Loucy (cell line): ENCODE data around the gene NOL6.

Source experiments
- H2AFZ ChIP-seq: fragments of 200-600 bp; sonication (generic); 2 replicates; pipeline ENCODE4 v1.6.0; 2016; ENCODE audit warnings: antibody characterized with exemption, mild to moderate bottlenecking, low read length, moderate library complexity
- H3F3A ChIP-seq: fragments of 200-600 bp; 2 replicates; pipeline ENCODE4 v1.6.0; 2016; ENCODE audit warnings: antibody characterized with exemption, low read depth, mild to moderate bottlenecking
- H3K27me3 ChIP-seq: fragments of 200-600 bp; sonication (generic); 2 replicates; pipeline ENCODE4 v1.6.1; 2014; ENCODE audit warnings: low read length, mild to moderate bottlenecking; ENCODE audit not compliant: insufficient read depth, poor library complexity, severe bottlenecking
- H3K36me3 ChIP-seq: fragments of 200-600 bp; sonication (generic); 2 replicates; pipeline ENCODE4 v1.6.1; 2016; ENCODE audit warnings: low read length; ENCODE audit not compliant: insufficient read depth
- H3K4me1 ChIP-seq: fragments of 200-600 bp; sonication (generic); 2 replicates; pipeline ENCODE4 v1.5.1; 2014; ENCODE audit warnings: low read length, mild to moderate bottlenecking; ENCODE audit not compliant: insufficient read depth, poor library complexity, severe bottlenecking
- H3K4me2 ChIP-seq: fragments of 200-600 bp; sonication (generic); 2 replicates; pipeline ENCODE4 v1.6.0; 2014; ENCODE audit warnings: antibody characterized with exemption, low read length, low read depth, mild to moderate bottlenecking; ENCODE audit not compliant: poor library complexity, severe bottlenecking
- H3K4me3 ChIP-seq: fragments of 200-600 bp; sonication (generic); 2 replicates; pipeline ENCODE4 v1.5.1; 2014; ENCODE audit warnings: low read length, mild to moderate bottlenecking, mixed read lengths; ENCODE audit not compliant: poor library complexity, severe bottlenecking
- H3K79me2 ChIP-seq: fragments of 200-600 bp; sonication (generic); 2 replicates; pipeline ENCODE4 v1.6.1; 2014; ENCODE audit warnings: low read length; ENCODE audit not compliant: insufficient read depth
- H3K9ac ChIP-seq: fragments of 200-600 bp; sonication (generic); 2 replicates; pipeline ENCODE4 v1.6.0; 2014; ENCODE audit warnings: mild to moderate bottlenecking, low read depth, low read length, moderate library complexity; ENCODE audit not compliant: poor library complexity, severe bottlenecking
- H3K9me2 ChIP-seq: fragments of 200-600 bp; sonication (generic); replicated peaks from 2 replicates; pipeline ENCODE4 v1.6.1; 2016; ENCODE audit warnings: low read depth, low read length, mixed read lengths
- H3K9me3 ChIP-seq: fragments of 200-600 bp; sonication (generic); 2 replicates; pipeline ENCODE4 v1.6.1; 2014; ENCODE audit warnings: mild to moderate bottlenecking, antibody characterized with exemption, low read length, low read depth; ENCODE audit not compliant: insufficient read depth
- H4K20me1 ChIP-seq: fragments of 200-600 bp; sonication (generic); 2 replicates; pipeline ENCODE4 v1.6.0; 2014; ENCODE audit warnings: antibody characterized with exemption, low read length, mild to moderate bottlenecking; ENCODE audit not compliant: insufficient read depth, poor library complexity, severe bottlenecking
- EZH2phosphoT487 ChIP-seq: fragments of 200-600 bp; IDR thresholded peaks from 2 replicates; pipeline ENCODE4 v1.6.1; 2018; ENCODE audit warnings: antibody characterized with exemption, mild to moderate bottlenecking, moderate library complexity, borderline replicate concordance
- TF ChIP-seq, protein P1 (sequence below): fragments of 200-600 bp; sonication (generic); conservative IDR thresholded peaks from 2 replicates; pipeline ENCODE4 v1.5.1; 2014; ENCODE audit warnings: mild to moderate bottlenecking, antibody characterized with exemption, low read length

The NOL6 gene

DNA sequence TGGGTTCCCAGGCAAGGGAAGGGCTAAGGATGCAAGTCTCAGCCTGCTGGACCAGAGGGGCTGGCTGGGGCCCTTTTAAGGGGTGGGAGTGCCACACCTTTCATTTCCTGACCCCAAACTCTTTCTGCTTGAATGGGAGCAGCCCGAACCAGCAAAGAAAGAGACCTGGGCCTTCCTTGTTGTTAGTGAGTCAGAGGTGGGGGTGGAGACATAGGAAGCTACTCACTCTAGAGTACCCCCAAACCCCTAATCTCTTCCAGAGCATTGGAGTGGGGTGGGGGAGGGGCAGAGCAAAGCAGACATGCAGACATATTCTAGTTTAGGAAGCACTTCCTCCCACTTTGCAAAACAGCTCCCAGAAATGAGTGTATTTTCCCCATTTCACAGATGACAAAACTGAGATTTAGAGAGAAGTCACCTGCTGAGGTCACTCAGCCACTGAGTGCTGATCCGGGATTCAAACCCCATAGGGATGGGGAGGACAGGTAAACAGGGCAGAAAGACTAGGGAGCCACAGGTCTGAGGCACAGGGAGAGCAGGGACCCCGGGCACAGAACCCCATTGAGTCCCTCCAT is 20.4 kb downstream of the NOL6 start:
- TF ChIP-seq, protein P1, sequence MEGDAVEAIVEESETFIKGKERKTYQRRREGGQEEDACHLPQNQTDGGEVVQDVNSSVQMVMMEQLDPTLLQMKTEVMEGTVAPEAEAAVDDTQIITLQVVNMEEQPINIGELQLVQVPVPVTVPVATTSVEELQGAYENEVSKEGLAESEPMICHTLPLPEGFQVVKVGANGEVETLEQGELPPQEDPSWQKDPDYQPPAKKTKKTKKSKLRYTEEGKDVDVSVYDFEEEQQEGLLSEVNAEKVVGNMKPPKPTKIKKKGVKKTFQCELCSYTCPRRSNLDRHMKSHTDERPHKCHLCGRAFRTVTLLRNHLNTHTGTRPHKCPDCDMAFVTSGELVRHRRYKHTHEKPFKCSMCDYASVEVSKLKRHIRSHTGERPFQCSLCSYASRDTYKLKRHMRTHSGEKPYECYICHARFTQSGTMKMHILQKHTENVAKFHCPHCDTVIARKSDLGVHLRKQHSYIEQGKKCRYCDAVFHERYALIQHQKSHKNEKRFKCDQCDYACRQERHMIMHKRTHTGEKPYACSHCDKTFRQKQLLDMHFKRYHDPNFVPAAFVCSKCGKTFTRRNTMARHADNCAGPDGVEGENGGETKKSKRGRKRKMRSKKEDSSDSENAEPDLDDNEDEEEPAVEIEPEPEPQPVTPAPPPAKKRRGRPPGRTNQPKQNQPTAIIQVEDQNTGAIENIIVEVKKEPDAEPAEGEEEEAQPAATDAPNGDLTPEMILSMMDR: no peak
- TF ChIP-seq EZH2phosphoT487: no peak
- peaks cover 11% of the 10 kb centered on the region for H3K4me1 ChIP-seq
- H3F3A ChIP-seq: no peaks in the 10 kb centered on the region
- H3K9ac ChIP-seq: no peak overlapping the region
- H3K4me2 ChIP-seq: peak overlapping the region; percentile 28
- H3K27me3 ChIP-seq: no peaks in the 10 kb centered on the region
- H3K9me2 ChIP-seq: no peaks in the 10 kb centered on the region
- no peaks in the 10 kb centered on the region for H3K36me3 ChIP-seq
- peak overlapping the region; percentile 87 for H2AFZ ChIP-seq
- no peaks in the 10 kb centered on the region for H4K20me1 ChIP-seq
- no peaks in the 10 kb centered on the region for H3K9me3 ChIP-seq
- no peaks in the 10 kb centered on the region for H3K79me2 ChIP-seq
- no peak overlapping the region for H3K4me3 ChIP-seq

DNA sequence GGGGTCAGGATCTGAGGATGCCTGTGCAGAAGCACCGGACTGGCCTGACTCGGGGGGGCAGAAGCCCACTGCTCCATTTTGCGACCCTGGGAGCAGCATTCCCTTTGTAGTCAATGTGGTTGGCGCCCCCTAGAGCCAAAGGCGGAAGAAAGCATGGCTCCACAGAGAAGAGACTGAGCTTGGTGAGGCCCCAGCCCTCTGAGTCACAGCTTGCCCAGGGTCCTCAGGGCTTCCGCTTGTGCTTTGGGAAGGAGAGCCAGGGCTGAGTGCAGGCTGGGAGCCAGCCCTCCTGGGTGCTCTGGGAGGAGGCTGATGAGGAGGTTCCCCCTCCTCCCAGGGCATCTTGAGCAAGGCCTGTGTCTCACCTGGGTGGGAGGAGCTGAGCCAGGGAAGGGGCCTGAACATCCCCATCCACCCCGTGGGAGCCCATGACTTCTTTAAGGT is 20.9 kb downstream of the NOL6 start:
- H3K36me3 ChIP-seq: no peaks in the 10 kb centered on the region
- no peaks in the 10 kb centered on the region for H3K9me2 ChIP-seq
- H3F3A ChIP-seq: no peaks in the 10 kb centered on the region
- no peak overlapping the region for H3K9ac ChIP-seq
- H3K4me1 ChIP-seq: peaks cover 15% of the 10 kb centered on the region
- H3K27me3 ChIP-seq: no peaks in the 10 kb centered on the region
- H3K4me2 ChIP-seq: peak overlapping the region; percentile 28
- peak overlapping the region; percentile 87 for H2AFZ ChIP-seq
- no peak overlapping the region for H3K4me3 ChIP-seq
- no peaks in the 10 kb centered on the region for H4K20me1 ChIP-seq
- TF ChIP-seq EZH2phosphoT487: no peak
- TF ChIP-seq, protein P1: peak; percentile 94
- no peaks in the 10 kb centered on the region for H3K9me3 ChIP-seq
- H3K79me2 ChIP-seq: no peaks in the 10 kb centered on the region

DNA sequence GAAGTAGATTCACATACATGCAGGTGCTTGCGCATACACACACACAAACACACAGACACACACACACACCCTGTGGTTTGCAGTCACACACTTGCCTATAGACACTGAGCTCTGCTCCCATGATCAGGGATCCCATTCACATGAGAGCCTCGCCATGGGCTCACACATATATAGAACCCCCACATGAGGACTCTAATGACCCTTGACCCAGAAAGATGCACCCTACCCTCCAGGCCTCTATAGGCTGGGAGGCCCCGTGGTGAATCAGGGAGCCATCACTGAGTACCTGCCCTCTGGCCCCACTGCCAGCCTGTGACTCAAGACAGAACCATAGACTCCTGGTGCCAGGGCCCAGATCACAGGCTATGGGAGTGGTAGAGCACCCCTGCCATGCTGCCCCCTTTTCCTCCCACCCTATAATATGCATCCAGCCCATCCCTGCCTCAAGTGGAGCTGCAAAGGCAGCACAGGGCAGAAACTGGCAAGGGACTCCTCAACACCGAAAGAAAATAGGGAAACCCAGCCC is 23.0 kb downstream of the NOL6 start:
- no peaks in the 10 kb centered on the region for H4K20me1 ChIP-seq
- H3K36me3 ChIP-seq: no peaks in the 10 kb centered on the region
- no peak overlapping the region for H2AFZ ChIP-seq
- H3F3A ChIP-seq: no peaks in the 10 kb centered on the region; the same call in 1 of the 2 replicates
- H3K4me2 ChIP-seq: no peak overlapping the region
- H3K9me3 ChIP-seq: no peaks in the 10 kb centered on the region
- no peak overlapping the region for H3K4me3 ChIP-seq
- H3K9ac ChIP-seq: no peak overlapping the region
- TF ChIP-seq EZH2phosphoT487: no peak
- TF ChIP-seq, protein P1: no peak
- no peaks in the 10 kb centered on the region for H3K27me3 ChIP-seq
- no peaks in the 10 kb centered on the region for H3K9me2 ChIP-seq
- H3K4me1 ChIP-seq: peaks cover 33% of the 10 kb centered on the region
- H3K79me2 ChIP-seq: no peaks in the 10 kb centered on the region
